Stomach (tissue), 4 donors: ENCODE measurements around the gene AVL9.

Experiments
- POLR2A ChIP-seq, 4 donors: fragments of 450-650 bp; IDR thresholded peaks; one replicate each; pipeline ENCODE4 v1.6.1; 2016; ENCODE audit warnings: antibody characterized with exemption in 4 of 4, control low read depth in 2 of 4, mild to moderate bottlenecking in 1 of 4, moderate library complexity in 1 of 4
- POLR2AphosphoS5 ChIP-seq, 3 donors: sonication (generic); formaldehyde crosslinking; IDR thresholded peaks; one replicate each; pipeline ENCODE4 v1.6.1; 2016; ENCODE audit warnings: antibody characterized with exemption in 3 of 3
- TF ChIP-seq, protein P1 (sequence below), 7 experiments: fragments of 450-650 bp in 4 of 7; fragments of 200-600 bp in 3 of 7; sonication (generic) in 3 of 7; IDR thresholded peaks; one replicate each; pipeline ENCODE4 v1.5.1; 2016 to 2019; ENCODE audit warnings: antibody characterized with exemption in 7 of 7, control low read depth in 2 of 7, mild to moderate bottlenecking in 1 of 7

DNA sequence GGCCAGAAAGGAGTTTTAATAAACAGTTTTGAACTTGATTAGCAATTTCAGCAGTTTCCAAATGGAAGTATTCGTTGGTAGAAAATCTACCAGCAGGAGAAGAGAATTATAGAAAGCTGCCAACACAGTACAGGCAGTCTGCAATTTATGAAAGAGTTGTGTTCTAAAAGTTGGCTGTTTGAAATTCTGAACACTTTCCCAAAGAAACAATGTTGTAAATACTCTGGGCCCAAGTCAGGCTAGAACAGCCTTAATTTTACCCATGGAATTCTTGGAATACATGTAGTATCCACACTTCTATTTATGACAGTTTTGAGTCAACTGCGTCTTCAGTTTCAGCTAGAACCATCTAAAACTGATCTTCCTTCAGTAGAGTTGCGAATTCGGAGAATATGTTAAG, 42.5 kb downstream of the AVL9 start:
- TF ChIP-seq POLR2AphosphoS5 (IDR thresholded peaks at IDR 0.05): no peak
- TF ChIP-seq, protein P1, sequence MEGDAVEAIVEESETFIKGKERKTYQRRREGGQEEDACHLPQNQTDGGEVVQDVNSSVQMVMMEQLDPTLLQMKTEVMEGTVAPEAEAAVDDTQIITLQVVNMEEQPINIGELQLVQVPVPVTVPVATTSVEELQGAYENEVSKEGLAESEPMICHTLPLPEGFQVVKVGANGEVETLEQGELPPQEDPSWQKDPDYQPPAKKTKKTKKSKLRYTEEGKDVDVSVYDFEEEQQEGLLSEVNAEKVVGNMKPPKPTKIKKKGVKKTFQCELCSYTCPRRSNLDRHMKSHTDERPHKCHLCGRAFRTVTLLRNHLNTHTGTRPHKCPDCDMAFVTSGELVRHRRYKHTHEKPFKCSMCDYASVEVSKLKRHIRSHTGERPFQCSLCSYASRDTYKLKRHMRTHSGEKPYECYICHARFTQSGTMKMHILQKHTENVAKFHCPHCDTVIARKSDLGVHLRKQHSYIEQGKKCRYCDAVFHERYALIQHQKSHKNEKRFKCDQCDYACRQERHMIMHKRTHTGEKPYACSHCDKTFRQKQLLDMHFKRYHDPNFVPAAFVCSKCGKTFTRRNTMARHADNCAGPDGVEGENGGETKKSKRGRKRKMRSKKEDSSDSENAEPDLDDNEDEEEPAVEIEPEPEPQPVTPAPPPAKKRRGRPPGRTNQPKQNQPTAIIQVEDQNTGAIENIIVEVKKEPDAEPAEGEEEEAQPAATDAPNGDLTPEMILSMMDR (IDR thresholded peaks at IDR 0.05): no peak
- TF ChIP-seq POLR2A (IDR thresholded peaks at IDR 0.05): no peak
